Right lung (tissue), 10 donors: Measurements from ENCODE around the gene JKAMP. TPM values are rescaled to one million over a fixed set of nuclear protein-coding genes. Genes with fewer than 3 reads are reported as not detected.
"Not testable (repeated sequence)": the region's sequence is repeated elsewhere in the genome, so short reads cannot be mapped to it uniquely, and the experiment has no call there.

ENCODE experiments used
- DNase-seq, 2 donors: peaks; one replicate each; pipeline ENCODE4 v3.0.0-alpha.2; 2013
- long read RNA-seq, 8 donors: transcript quantifications; one replicate each; lab custom pipeline, GENCODE V29; 2026
- polyA plus RNA-seq, 5 donors: library from polyadenylated mRNA; unstranded; fragments of 120-200 nt; gene quantifications; one replicate each; pipeline versions ENCODE4 v1.2.1 to v1.2.3, GENCODE V29; 2013; ENCODE audit warnings: inconsistent platforms in 1 of 5, low replicate concordance in 1 of 5; ENCODE audit not compliant: insufficient read length in 5 of 5, insufficient read depth in 1 of 5

JKAMP gene
- 10 to 100 TPM; 70.8 to 98.6 (median 88.4) TPM for polyA plus RNA-seq
- long read RNA-seq, donor 1, transcript JKAMP-201 (7 exons, 1,726 nt), result major isoform, 24 of 41 reads
- long read RNA-seq, donor 1, transcript JKAMP-203 (7 exons, 1,636 nt), result minor isoform, 8 of 41 reads
- long read RNA-seq, donor 1, partial matches to known transcripts, result 0 of 41 reads
- long read RNA-seq, donor 1, other reads (novel, unspliced or antisense), result 0 of 41 reads
- long read RNA-seq, donor 2, transcript JKAMP-201 (7 exons, 1,726 nt), result major isoform, 16 of 26 reads
- long read RNA-seq, donor 2, partial matches to known transcripts, result 0 of 26 reads
- long read RNA-seq, donor 2, other reads (novel, unspliced or antisense), result 0 of 26 reads
- long read RNA-seq, donor 3, transcript JKAMP-201 (7 exons, 1,726 nt), result major isoform, 10 of 20 reads
- long read RNA-seq, donor 3, partial matches to known transcripts, result 0 of 20 reads
- long read RNA-seq, donor 3, other reads (novel, unspliced or antisense), result 0 of 20 reads
- long read RNA-seq, donor 4, transcript JKAMP-201 (7 exons, 1,726 nt), result major isoform, 6 of 15 reads
- long read RNA-seq, donor 4, partial matches to known transcripts, result 0 of 15 reads
- long read RNA-seq, donor 4, other reads (novel, unspliced or antisense), result 0 of 15 reads
- long read RNA-seq, donor 5, transcript JKAMP-203 (7 exons, 1,636 nt), result minor isoform, 9 of 67 reads
- long read RNA-seq, donor 5, transcript JKAMP-201 (7 exons, 1,726 nt), result major isoform, 19 of 67 reads
- long read RNA-seq, donor 5, partial matches to known transcripts, result 26 of 67 reads
- long read RNA-seq, donor 5, other reads (novel, unspliced or antisense), result 0 of 67 reads
- long read RNA-seq, donor 6, transcript JKAMP-203 (7 exons, 1,636 nt), result minor isoform, 6 of 47 reads
- long read RNA-seq, donor 6, transcript JKAMP-214 (6 exons, 2,302 nt), result minor isoform, 6 of 47 reads
- long read RNA-seq, donor 6, transcript JKAMP-205 (2 exons, 569 nt), result minor isoform, 5 of 47 reads
- long read RNA-seq, donor 6, transcript JKAMP-201 (7 exons, 1,726 nt), result major isoform, 20 of 47 reads
- long read RNA-seq, donor 6, partial matches to known transcripts, result 10 of 47 reads
- long read RNA-seq, donor 6, other reads (novel, unspliced or antisense), result 0 of 47 reads
- long read RNA-seq, donor 7, transcript JKAMP-201 (7 exons, 1,726 nt), result major isoform, 17 of 24 reads
- long read RNA-seq, donor 7, partial matches to known transcripts, result 0 of 24 reads
- long read RNA-seq, donor 7, other reads (novel, unspliced or antisense), result 0 of 24 reads
- long read RNA-seq, donor 8, partial matches to known transcripts, result 0 of 11 reads
- long read RNA-seq, donor 8, other reads (novel, unspliced or antisense), result 0 of 11 reads

DNA sequence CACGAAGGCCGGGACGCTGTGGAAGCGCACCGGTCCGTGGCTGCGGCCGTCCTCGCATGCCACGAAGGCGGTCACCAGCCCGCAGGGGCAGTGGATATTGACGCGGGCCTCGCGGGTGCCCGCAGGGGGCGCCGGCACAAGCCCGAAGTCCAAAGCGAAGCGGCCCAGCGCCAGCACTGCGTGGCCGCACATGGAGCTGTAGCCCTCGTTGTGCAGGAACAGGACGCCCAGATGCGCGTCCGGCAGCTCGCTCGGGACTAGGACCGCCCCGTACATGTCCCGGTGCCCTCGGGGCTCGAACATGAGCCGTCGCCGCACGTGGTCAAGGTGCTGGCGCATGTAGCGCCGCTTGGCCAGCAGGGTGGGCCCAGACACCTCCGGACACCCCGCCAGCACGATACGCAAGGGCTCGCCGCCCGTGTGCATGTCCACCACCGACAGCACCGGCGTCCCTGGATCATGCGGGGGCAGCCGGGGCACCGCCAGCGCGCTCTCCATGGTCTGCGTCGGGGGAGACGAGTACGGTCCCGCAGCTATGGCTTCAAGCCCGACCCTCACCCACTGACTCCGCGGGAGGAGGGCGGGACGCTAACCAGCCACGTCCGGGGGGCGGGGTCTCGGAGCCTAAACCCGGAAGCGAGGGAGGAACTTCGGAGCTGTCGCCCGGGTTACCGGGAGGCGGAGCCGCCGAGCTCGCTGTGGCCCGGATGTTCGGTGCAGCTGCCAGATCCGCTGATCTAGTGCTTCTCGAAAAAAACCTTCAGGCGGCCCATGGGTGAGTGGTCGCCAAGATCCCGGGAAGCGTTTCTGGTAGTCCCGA lies at the start of gene JKAMP, which contains the start of gene L3HYPDH:
Gene JKAMP, plus strand, starts transcription at position 699 of the 820 bp plus-strand sequence. Its CDS starts 73 bp downstream, at position 772.
Gene L3HYPDH, minus strand, starts transcription at position 590 of the 820 bp plus-strand sequence. Its CDS starts 92 bp downstream, at position 498.
- DNase-seq, result peak; percentile 96 to 97

DNA sequence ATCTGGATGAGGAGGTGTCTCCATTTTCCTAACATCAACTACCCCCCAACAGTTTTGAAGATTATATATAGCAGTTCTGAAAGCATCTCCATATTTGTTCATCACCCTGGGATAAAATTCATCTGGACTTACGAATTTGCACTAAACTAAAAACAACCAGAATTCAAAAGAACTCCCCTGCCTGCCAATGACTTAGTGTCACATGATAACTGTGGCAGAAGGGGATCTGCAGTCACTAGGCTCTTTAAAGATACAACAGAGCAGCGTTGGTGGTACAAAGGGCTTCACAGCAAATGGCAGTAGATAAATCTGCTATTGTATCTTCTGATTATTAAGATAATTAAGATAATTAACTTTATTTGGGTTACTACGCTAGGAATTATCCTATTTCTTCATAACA lies 49.2 kb upstream of the JKAMP start:
- no peak for DNase-seq

DNA sequence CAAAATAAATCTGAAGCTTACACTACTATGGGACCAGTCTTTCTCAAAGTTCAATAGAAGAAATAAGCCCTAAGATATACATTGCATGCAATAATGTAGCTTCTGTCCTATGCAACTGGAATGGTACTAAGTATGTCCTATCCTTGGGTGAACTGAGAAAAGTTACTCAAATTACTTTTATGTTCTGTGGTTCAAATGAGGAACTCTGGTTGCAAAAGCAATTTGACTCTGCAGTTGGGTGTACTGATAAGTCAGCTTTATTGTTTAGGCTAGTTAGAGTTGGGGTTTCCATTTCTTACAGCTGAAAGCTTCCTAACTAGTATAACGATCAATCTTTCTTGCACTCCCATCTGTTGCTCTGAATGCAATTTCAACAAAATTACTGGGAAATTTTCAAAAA lies 48.3 kb upstream of the JKAMP start:
- DNase-seq, result no peak

DNA sequence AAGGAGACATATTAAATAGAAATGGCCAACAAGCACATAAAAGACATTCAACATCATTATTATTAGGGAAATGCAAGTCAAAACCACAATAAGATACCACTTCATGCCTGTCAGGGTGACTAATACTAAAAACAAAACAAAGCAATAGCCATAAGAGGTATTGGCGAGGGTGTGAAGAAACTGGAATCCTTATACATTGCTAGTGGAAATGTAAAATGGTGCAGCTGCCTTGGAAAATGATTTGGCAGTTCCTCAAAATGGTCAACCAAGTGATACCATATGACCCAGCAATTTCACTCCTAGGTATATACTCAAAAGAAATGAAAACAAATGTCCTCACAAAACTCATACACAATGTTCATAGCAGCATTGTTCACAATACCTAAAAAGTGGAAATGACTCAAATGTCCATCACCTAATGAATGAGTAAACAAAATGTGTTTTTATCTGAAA lies 46.1 kb upstream of the JKAMP start:
- no peak for DNase-seq

GRCh38 chr14:59439256-59439965 lies 44.9 kb upstream of the JKAMP start:
- DNase-seq, result peak in 1 of 2 donors; percentile 44

- not testable (repeated sequence) for DNase-seq
Observed at GRCh38 chr14:59448673-59449072, 35.6 kb upstream of the JKAMP start.

GRCh38 chr14:59450716-59451115 lies 33.6 kb upstream of the JKAMP start:
- no peak for DNase-seq

GRCh38 chr14:59451849-59452248 lies 32.5 kb upstream of the JKAMP start:
- DNase-seq, result no peak

DNA sequence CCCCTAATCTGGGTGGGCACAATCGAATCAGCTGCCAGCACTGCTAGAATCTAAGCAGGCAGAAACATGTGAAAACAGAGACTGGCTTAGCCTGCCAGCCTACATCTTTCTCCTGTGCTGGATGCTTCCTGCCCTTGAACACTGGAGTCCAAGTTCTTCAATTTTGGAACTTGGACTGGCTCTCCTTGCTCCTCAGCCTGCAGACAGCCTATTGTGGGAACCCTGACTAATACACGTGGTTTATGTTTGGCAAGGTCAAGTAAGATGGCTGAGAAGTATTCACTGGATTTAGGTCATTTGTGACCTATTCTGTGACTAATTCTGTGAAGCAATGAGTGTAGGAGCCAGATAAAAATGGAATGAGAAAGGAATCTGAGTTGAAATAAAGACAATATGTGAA lies 30.2 kb upstream of the JKAMP start:
- DNase-seq, result no peak

- DNase-seq, result no peak
Observed at GRCh38 chr14:59455411-59455810, 28.9 kb upstream of the JKAMP start.

DNA sequence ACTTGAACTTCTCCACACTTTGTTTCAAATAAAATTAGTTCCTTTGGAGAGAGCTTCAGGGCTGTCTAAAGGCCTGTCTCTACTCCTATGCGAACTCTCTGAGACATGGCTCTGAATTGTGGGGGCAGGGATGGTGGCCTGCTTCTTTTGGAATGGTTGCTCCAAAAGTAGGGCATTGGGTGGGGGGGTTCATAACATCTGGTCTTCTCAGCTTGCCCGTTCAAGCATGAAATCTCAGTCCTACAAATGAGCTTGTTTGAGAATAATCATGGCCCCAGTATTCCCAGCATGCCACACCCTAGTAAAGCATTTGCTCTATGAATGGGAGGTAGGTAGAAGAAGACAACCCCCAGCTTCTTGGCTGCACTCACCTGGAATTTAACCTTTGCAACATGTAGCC lies 25.8 kb upstream of the JKAMP start:
- DNase-seq, result no peak

DNA sequence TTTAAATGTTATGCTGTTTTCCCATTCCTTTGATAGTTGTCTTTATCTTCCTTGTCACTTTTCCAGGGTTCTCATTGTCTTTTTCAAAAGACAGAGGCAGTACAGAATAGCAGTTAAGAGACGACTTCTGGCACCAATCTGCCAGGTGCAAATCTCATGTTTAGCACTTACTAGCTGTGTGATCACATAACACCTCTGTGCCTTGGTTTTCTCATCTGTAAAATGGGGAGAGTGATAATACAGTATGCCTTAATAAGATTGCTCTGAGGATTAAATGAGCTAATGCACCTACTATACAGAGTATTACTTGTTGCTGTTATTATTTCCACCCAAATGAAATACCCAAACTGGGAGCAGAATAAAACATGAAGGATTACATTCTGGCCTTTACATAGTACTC lies 23.9 kb upstream of the JKAMP start:
- DNase-seq, result no peak

DNA sequence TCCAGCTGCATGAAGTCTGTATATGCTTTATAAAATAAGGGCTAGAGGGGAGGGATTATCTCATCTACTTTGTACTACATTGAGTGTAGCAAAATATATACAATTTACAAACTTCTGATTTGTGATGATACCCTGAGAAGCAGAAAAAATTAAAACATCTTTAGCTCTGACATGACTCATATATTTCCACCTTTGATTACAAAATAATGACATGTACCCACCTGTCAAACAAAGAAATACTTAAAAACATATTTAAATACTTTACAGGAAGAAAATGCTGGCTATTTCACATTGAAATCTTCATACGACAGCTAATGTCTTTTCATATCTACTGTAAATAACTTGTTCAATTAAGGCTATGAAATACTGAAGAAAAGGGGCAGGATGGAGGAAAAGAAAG lies 22.4 kb upstream of the JKAMP start:
- no peak for DNase-seq

- no peak for DNase-seq
Observed at GRCh38 chr14:59463787-59464485, 20.4 kb upstream of the JKAMP start.

DNA sequence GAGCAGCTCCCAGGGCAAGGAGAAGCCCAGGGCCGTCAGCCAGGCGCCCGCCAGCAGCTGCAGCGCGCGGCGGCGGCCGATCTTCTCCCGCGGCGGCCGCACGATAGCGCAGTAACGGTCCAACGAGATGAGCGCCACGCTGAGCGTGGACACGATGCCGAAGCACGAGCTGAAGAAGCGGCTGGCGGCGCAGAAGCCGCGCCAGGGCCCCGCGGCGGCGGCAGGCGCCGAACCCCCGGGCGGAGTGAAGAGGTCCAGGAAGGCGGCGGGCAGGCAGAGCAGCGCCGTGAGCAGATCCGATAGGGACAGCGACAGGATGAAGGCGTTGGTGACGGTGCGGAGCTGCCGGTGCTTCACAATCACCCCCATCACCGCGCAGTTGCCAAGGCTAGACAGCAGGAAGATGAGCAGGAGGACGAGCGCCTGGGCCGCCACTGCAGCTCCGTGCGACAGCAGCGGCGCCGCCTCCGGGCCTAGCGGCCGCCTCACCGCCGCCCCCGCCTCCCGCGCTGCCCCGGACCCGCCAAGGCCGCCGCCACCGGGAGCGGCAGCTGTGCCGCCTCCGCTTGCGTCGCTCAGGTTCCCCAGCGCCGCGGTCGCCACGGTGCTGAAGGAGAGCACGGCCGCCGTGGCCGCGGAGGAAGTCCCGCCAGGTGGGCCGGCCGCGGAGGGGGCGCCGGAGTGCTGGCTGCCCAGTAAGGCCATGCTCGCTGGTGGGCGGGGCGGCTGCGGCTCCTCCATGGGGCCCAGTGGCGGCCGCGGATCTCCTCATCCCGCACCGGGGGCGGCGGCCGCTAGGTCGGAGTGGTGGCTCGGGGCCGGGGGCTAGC lies 19.6 kb upstream of the JKAMP start:
- DNase-seq, result peak; percentile 57 to 70

DNA sequence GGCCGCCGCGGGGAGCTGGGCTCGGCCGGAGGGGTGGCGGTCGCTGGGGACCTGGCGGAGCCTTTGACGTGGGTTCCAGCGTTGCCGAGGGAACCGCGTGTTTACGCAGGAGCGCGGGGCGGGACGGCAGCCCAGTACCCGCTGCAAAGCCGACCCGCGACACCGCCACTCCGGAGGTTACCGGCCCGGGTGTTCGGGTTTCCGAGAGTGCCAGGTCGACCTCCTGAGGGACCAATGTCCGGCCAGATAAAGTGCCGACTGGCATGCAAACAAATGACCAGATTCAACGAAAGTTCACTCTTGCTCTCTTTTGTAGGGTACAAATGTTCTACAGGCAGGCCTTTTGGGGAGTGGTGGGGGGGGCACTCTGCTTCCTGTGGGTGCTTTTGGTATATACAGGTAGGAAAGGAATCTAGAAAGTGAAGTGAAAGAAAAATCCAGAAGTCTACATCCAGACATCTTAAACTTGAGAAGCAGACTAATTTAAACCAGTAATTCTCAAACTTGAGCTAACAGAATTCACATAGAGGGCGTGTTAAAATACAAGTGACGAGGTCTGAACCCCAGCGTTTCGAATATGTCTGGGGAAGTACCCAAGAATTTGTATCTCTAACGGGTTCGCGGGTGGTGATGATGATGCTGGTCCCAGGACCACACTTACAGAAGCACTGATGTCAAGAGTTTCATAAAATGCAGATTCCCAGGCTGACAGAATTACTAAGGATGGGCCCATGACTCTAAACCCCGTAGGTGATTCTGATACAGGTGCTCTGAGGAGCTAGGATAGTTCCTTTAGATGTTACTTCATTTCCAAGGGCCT lies 18.8 kb upstream of the JKAMP start, which contains the start of gene GPR135:
Gene GPR135, minus strand, starts transcription at position 65 of the 820 bp plus-strand sequence. CDS start 154 bp downstream, outside the sequence.
- DNase-seq, result peak; percentile 62 to 68

DNA sequence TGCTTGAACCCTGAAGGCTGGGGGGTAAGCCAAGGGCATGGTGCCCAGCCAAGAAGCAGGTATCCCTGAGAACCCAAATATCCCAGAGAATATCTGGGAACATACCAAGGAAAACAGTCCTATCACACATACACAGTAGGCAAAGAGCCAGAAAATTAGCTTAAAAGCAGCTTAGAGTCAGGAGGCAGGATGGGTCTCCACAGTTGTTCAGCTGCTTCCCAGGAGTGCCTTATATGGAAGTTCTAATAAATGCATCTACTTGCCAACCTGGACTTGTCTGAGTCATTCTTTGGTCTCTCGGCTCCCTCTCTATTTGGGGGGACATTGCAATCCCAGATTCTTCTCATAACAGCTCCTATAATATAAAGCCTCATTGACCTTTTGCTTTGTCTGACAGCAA lies 10.1 kb upstream of the JKAMP start:
- no peak for DNase-seq
